Mesothelial cell of epicardium (in vitro differentiated cells): ENCODE results near the gene CXCR5. TPM values are rescaled to one million over a fixed set of nuclear protein-coding genes. Genes with fewer than 3 reads are reported as not detected.
A peak's percentile ranks its signal among the peaks of the same experiment; 100 is the strongest.

Source experiments
- DNase-seq, 2 experiments: peaks; one replicate each; pipeline ENCODE4 v3.0.0; 2021; ENCODE audit warnings: low spot score in 2 of 2; ENCODE audit not compliant: unreplicated experiment in 2 of 2
- H3K27ac Mint-ChIP-seq: 2 replicates; pipeline ENCODE4 v1.8.0; 2021; ENCODE audit warnings: mixed read lengths
- H3K27me3 Mint-ChIP-seq: 2 replicates; pipeline ENCODE4 v1.8.0; 2021; ENCODE audit warnings: low read depth, mixed read lengths
- H3K36me3 Mint-ChIP-seq: 2 replicates; pipeline ENCODE4 v1.8.0; 2021; ENCODE audit warnings: mixed read lengths
- H3K4me1 Mint-ChIP-seq: 2 replicates; pipeline ENCODE4 v1.8.0; 2021; ENCODE audit warnings: mixed read lengths
- H3K4me3 Mint-ChIP-seq: 2 replicates; pipeline ENCODE4 v1.8.0; 2021; ENCODE audit warnings: mild to moderate bottlenecking, moderate library complexity, mixed read lengths
- H3K9me3 Mint-ChIP-seq: 2 replicates; pipeline ENCODE4 v1.8.0; 2021; ENCODE audit warnings: mixed read lengths
- total RNA-seq: library from RNA; stranded (reverse); gene quantifications from 3 replicates; pipeline ENCODE4 v1.2.1, GENCODE V29; 2021
- TF ChIP-seq, protein P1 (sequence below): fragments of 200-600 bp; sonication (generic); IDR thresholded peaks from one replicate; pipeline ENCODE4 v1.5.0; 2021; ENCODE audit warnings: antibody characterized with exemption; ENCODE audit not compliant: unreplicated experiment

The CXCR5 gene
- total RNA-seq, 1 donor from 2014 or later: not detected

GRCh38 chr11:118870396-118871343 lies 13.0 kb upstream of the CXCR5 start:
- H3K27me3 Mint-ChIP-seq: no peaks in the 10 kb centered on the region
- TF ChIP-seq, protein P1, sequence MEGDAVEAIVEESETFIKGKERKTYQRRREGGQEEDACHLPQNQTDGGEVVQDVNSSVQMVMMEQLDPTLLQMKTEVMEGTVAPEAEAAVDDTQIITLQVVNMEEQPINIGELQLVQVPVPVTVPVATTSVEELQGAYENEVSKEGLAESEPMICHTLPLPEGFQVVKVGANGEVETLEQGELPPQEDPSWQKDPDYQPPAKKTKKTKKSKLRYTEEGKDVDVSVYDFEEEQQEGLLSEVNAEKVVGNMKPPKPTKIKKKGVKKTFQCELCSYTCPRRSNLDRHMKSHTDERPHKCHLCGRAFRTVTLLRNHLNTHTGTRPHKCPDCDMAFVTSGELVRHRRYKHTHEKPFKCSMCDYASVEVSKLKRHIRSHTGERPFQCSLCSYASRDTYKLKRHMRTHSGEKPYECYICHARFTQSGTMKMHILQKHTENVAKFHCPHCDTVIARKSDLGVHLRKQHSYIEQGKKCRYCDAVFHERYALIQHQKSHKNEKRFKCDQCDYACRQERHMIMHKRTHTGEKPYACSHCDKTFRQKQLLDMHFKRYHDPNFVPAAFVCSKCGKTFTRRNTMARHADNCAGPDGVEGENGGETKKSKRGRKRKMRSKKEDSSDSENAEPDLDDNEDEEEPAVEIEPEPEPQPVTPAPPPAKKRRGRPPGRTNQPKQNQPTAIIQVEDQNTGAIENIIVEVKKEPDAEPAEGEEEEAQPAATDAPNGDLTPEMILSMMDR: no peak
- no peaks in the 10 kb centered on the region for H3K9me3 Mint-ChIP-seq
- H3K4me1 Mint-ChIP-seq: peaks cover 13% of the 10 kb centered on the region
- no peak overlapping the region for H3K4me3 Mint-ChIP-seq
- no peaks in the 10 kb centered on the region for H3K36me3 Mint-ChIP-seq
- H3K27ac Mint-ChIP-seq: peak overlapping the region; percentile 94
- DNase-seq: no peak

- H3K4me3 Mint-ChIP-seq: no peak overlapping the region
- H3K27ac Mint-ChIP-seq: no peak overlapping the region
- H3K36me3 Mint-ChIP-seq: no peaks in the 10 kb centered on the region
- no peaks in the 10 kb centered on the region for H3K9me3 Mint-ChIP-seq
- H3K27me3 Mint-ChIP-seq: no peaks in the 10 kb centered on the region
- no peak for DNase-seq
- peaks cover 13% of the 10 kb centered on the region for H3K4me1 Mint-ChIP-seq
- TF ChIP-seq, protein P1: no peak
Observed at GRCh38 chr11:118872403-118872821, 11.3 kb upstream of the CXCR5 start.

DNA sequence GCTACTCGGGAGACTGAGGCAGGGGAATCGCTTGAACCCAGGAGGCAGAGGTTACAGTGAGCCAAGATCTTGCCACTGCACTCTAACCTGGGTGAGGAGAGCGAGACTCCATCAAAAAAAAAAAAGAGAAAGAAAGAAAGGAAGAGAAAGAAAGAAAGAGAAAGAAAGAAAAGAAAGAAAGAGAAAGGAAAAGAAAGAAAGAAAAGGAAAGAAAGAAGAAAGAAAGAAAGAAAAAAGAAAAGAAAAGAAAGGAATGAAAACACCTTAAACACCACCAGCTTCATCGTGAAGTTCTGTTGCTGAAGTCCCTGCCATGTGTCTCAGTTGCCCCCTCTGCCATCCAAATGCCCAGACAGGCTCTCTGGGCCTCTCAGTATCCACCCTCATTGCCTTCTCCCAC lies 9.9 kb upstream of the CXCR5 start:
- peaks cover 13% of the 10 kb centered on the region for H3K4me1 Mint-ChIP-seq
- no peaks in the 10 kb centered on the region for H3K9me3 Mint-ChIP-seq
- TF ChIP-seq, protein P1: no peak
- no peak overlapping the region for H3K27ac Mint-ChIP-seq
- H3K27me3 Mint-ChIP-seq: no peaks in the 10 kb centered on the region
- no peaks in the 10 kb centered on the region for H3K36me3 Mint-ChIP-seq
- no peak for DNase-seq
- H3K4me3 Mint-ChIP-seq: no peak overlapping the region

GRCh38 chr11:118876286-118876685 lies 7.4 kb upstream of the CXCR5 start:
- TF ChIP-seq, protein P1: no peak
- Mint-ChIP-seq H3K36me3 (no peaks in the 10 kb centered on the region), H3K27me3 (no peaks in the 10 kb centered on the region), H3K27ac (no peak overlapping the region), H3K4me3 (no peak overlapping the region), H3K9me3 (no peaks in the 10 kb centered on the region), H3K4me1 (no peaks in the 10 kb centered on the region)
- DNase-seq: no peak

- Mint-ChIP-seq H3K27me3 (peaks cover 4% of the 10 kb centered on the region), H3K9me3 (no peaks in the 10 kb centered on the region), H3K4me1 (no peaks in the 10 kb centered on the region), H3K36me3 (no peaks in the 10 kb centered on the region), H3K27ac (no peak overlapping the region), H3K4me3 (no peak overlapping the region)
- no peak for DNase-seq
- TF ChIP-seq, protein P1: no peak
Observed at GRCh38 chr11:118877487-118878162, 6.1 kb upstream of the CXCR5 start.
